HL-60 (cell line): ENCODE data around the gene TBX21.

Experiments used
- DNase-seq, 2 experiments: peaks; one replicate each; pipeline ENCODE4 v3.0.0-alpha.2; 2010 to 2020; ENCODE audit warnings: low read depth in 1 of 2, low spot score in 1 of 2
- H3K27ac ChIP-seq: fragments of 250-450 bp; sonication (Bioruptor Pico); replicated peaks from 2 replicates; pipeline ENCODE4 v1.5.1; 2020; ENCODE audit warnings: mild to moderate bottlenecking, moderate library complexity
- H3K27me3 ChIP-seq: fragments of 250-450 bp; sonication (Bioruptor Pico); 2 replicates; pipeline ENCODE4 v1.5.1; 2021; ENCODE audit warnings: mild to moderate bottlenecking, moderate library complexity; ENCODE audit not compliant: insufficient read depth, poor library complexity, severe bottlenecking
- H3K4me3 ChIP-seq: replicated peaks from 2 replicates; pipeline ENCODE4 v1.5.1; 2011; ENCODE audit warnings: mild to moderate bottlenecking, control low read depth, low read length; ENCODE audit not compliant: insufficient read depth
- CTCF ChIP-seq: IDR thresholded peaks from one replicate; pipeline ENCODE4 v1.5.1; 2011; ENCODE audit warnings: low read length, control low read depth, inconsistent platforms; ENCODE audit not compliant: insufficient read depth
- GABPA ChIP-seq: IDR thresholded peaks from 2 replicates; pipeline ENCODE4 v1.6.1; 2012; ENCODE audit warnings: low read depth
- POLR2AphosphoS5 ChIP-seq: IDR thresholded peaks from 2 replicates; pipeline ENCODE4 v1.6.1; 2012; ENCODE audit warnings: low read depth
- REST ChIP-seq: IDR thresholded peaks from 2 replicates; pipeline ENCODE4 v1.6.1; 2012; ENCODE audit warnings: low read depth; ENCODE audit not compliant: insufficient replicate concordance
- SPI1 ChIP-seq: IDR thresholded peaks from 2 replicates; pipeline ENCODE4 v1.6.1; 2012; ENCODE audit warnings: low read depth, mild to moderate bottlenecking, borderline replicate concordance

TBX21 gene

GRCh38 chr17:47728214-47728877, 4.7 kb upstream of the TBX21 start:
- H3K27me3 ChIP-seq: peaks cover 35% of the 10 kb centered on the region
- DNase-seq: no peak
- TF ChIP-seq REST (no peak), GABPA (no peak), SPI1 (no peak), CTCF (no peak), POLR2AphosphoS5 (no peak)

GRCh38 chr17:47729476-47729875, 3.6 kb upstream of the TBX21 start:
- DNase-seq: no peak
- TF ChIP-seq GABPA (no peak), SPI1 (no peak)
- no peak overlapping the region for H3K27ac ChIP-seq
- no peak overlapping the region for H3K4me3 ChIP-seq
- peaks cover 43% of the 10 kb centered on the region for H3K27me3 ChIP-seq

More at GRCh38 chr17:47728214-47728877, 4.7 kb upstream of the TBX21 start:
- Histone ChIP-seq H3K4me3 (no peak overlapping the region), H3K27ac (no peak overlapping the region)

GRCh38 chr17:47730681-47731080, 2.4 kb upstream of the TBX21 start:
- peaks cover 39% of the 10 kb centered on the region for H3K27me3 ChIP-seq
- TF ChIP-seq POLR2AphosphoS5 (no peak), SPI1 (no peak), CTCF (no peak), GABPA (no peak)
- no peak for DNase-seq
- no peak overlapping the region for H3K27ac ChIP-seq
- H3K4me3 ChIP-seq: no peak overlapping the region

GRCh38 chr17:47731396-47731795, 1.6 kb upstream of the TBX21 start:
- peaks cover 36% of the 10 kb centered on the region for H3K27me3 ChIP-seq
- no peak for DNase-seq
- H3K4me3 ChIP-seq: no peak overlapping the region
- H3K27ac ChIP-seq: no peak overlapping the region
- no peak for TF ChIP-seq POLR2AphosphoS5
- TF ChIP-seq REST: no peak
- TF ChIP-seq CTCF: no peak
- no peak for TF ChIP-seq SPI1
- TF ChIP-seq GABPA: no peak
